GM23338 (cell line): ENCODE results near the gene NT5C2. TPM values are rescaled to one million over a fixed set of nuclear protein-coding genes. Genes with fewer than 3 reads are reported as not detected.
A peak's percentile ranks its signal among the peaks of the same experiment; 100 is the strongest.
"Not testable (repeated sequence)": the region's sequence is repeated elsewhere in the genome, so short reads cannot be mapped to it uniquely, and the experiment has no call there.

Experiments
- ATAC-seq: fragments of 200-7000 bp; cut with Tn5 transposase; 3 replicates; pipeline ENCODE4 v1.9.1; 2020
- DNase-seq: peaks from one replicate; pipeline ENCODE4 v3.0.0-alpha.2; 2015; ENCODE audit warnings: low spot score
- H2AFZ ChIP-seq: fragments of 200-600 bp; sonication (generic); 2 replicates; pipeline ENCODE4 v1.8.0; 2016; ENCODE audit warnings: antibody characterized with exemption, mild to moderate bottlenecking, moderate library complexity
- H3F3A ChIP-seq: fragments of 200-600 bp; sonication (generic); replicated peaks from 2 replicates; pipeline ENCODE4 v1.8.0; 2017; ENCODE audit warnings: antibody characterized with exemption, mixed run types, low read depth
- H3K27ac ChIP-seq: fragments of 200-600 bp; sonication (generic); 2 replicates; pipeline ENCODE4 v1.6.1; 2016; ENCODE audit warnings: low read depth
- H3K27me3 ChIP-seq: fragments of 200-600 bp; sonication (generic); 2 replicates; pipeline ENCODE4 v1.8.0; 2016; ENCODE audit warnings: mild to moderate bottlenecking, mixed run types, moderate library complexity; ENCODE audit not compliant: insufficient read depth
- H3K36me3 ChIP-seq: fragments of 200-600 bp; sonication (generic); 2 replicates; pipeline ENCODE4 v1.8.0; 2016; ENCODE audit warnings: mild to moderate bottlenecking; ENCODE audit not compliant: insufficient read depth
- H3K4me1 ChIP-seq: fragments of 200-600 bp; sonication (generic); 2 replicates; pipeline ENCODE4 v1.8.0; 2016; ENCODE audit warnings: mild to moderate bottlenecking, moderate library complexity; ENCODE audit not compliant: insufficient read depth
- H3K4me2 ChIP-seq: fragments of 200-600 bp; sonication (generic); 2 replicates; pipeline ENCODE4 v1.7.1; 2017; ENCODE audit warnings: mixed run types
- H3K4me3 ChIP-seq: fragments of 200-600 bp; sonication (generic); 2 replicates; pipeline ENCODE4 v1.6.1; 2016; ENCODE audit warnings: mixed run types
- H3K79me2 ChIP-seq: fragments of 200-600 bp; sonication (generic); replicated peaks from 2 replicates; pipeline ENCODE4 v1.8.0; 2017; ENCODE audit warnings: mild to moderate bottlenecking; ENCODE audit not compliant: insufficient read depth
- H3K9me2 ChIP-seq: fragments of 200-600 bp; sonication (generic); 2 replicates; pipeline ENCODE4 v1.8.0; 2017; ENCODE audit not compliant: insufficient read depth
- H4K20me1 ChIP-seq: fragments of 200-600 bp; sonication (generic); replicated peaks from 2 replicates; pipeline ENCODE4 v1.8.0; 2017; ENCODE audit warnings: mild to moderate bottlenecking; ENCODE audit not compliant: insufficient read depth
- H3K27ac Mint-ChIP-seq: 2 replicates; pipeline ENCODE4 v1.8.0; 2020; ENCODE audit warnings: inconsistent platforms, mild to moderate bottlenecking, moderate library complexity, mixed read lengths
- H3K27me3 Mint-ChIP-seq: 3 replicates; pipeline ENCODE4 v1.8.0; 2022; ENCODE audit warnings: low read depth, mild to moderate bottlenecking, moderate library complexity, mixed read lengths, inconsistent platforms; ENCODE audit not compliant: insufficient read depth, poor library complexity
- H3K36me3 Mint-ChIP-seq: 3 replicates; pipeline ENCODE4 v1.8.0; 2021; ENCODE audit warnings: low read depth, mild to moderate bottlenecking, inconsistent platforms, moderate library complexity, mixed read lengths
- H3K4me1 Mint-ChIP-seq: 3 replicates; pipeline ENCODE4 v1.8.0; 2020; ENCODE audit warnings: mild to moderate bottlenecking, inconsistent platforms, mixed read lengths
- H3K4me3 Mint-ChIP-seq: 3 replicates; pipeline ENCODE4 v1.8.0; 2021; ENCODE audit warnings: moderate library complexity, mild to moderate bottlenecking, inconsistent platforms, mixed read lengths
- H3K9me3 Mint-ChIP-seq: 3 replicates; pipeline ENCODE4 v1.8.0; 2020; ENCODE audit warnings: moderate library complexity, mild to moderate bottlenecking, inconsistent platforms, mixed read lengths
- EZH2 ChIP-seq: fragments of 200-600 bp; sonication (generic); IDR thresholded peaks from one replicate; pipeline ENCODE4 v1.8.0; 2017; ENCODE audit warnings: antibody characterized with exemption, mild to moderate bottlenecking, low read depth; ENCODE audit not compliant: unreplicated experiment
- JUNB ChIP-seq: IDR thresholded peaks from one replicate; pipeline ENCODE4 v1.6.1; 2016; ENCODE audit warnings: antibody characterized with exemption; ENCODE audit not compliant: unreplicated experiment
- NANOG ChIP-seq: IDR thresholded peaks from 2 replicates; pipeline ENCODE4 v1.6.1; 2016; ENCODE audit warnings: antibody characterized with exemption, borderline replicate concordance
- POLR2AphosphoS5 ChIP-seq: IDR thresholded peaks from 2 replicates; pipeline ENCODE4 v1.6.1; 2016; ENCODE audit warnings: antibody characterized with exemption, low read depth
- STAT1 ChIP-seq: IDR thresholded peaks from one replicate; pipeline ENCODE4 v1.6.1; 2016; ENCODE audit warnings: antibody characterized with exemption; ENCODE audit not compliant: unreplicated experiment
- ZNF114 ChIP-seq: fragments of 250-450 bp; sonication (Bioruptor Pico); IDR thresholded peaks from 2 replicates; pipeline ENCODE4 v1.5.0; 2020; ENCODE audit warnings: mild to moderate bottlenecking, moderate library complexity
- ZNF331 ChIP-seq: fragments of 250-450 bp; sonication (Bioruptor Pico); IDR thresholded peaks from 2 replicates; pipeline ENCODE4 v1.5.0; 2020; ENCODE audit warnings: low read depth, mild to moderate bottlenecking, moderate library complexity
- polyA plus RNA-seq: library from polyadenylated mRNA; unstranded; fragments of >200 nt; fragmentation: Nextera tagmentation; extraction: Ambion mirVana; gene quantifications from 2 replicates; pipeline ENCODE4 v1.2.1, GENCODE V29; 2016
- total RNA-seq: library from RNA; depleted of rRNA; stranded (reverse); fragments of >200 nt; shearing (Covaris generic); gene quantifications from 2 replicates; pipeline ENCODE4 v1.2.3, GENCODE V29; 2014
- TF ChIP-seq, protein P1 (sequence below), 2 experiments: fragments of 200-600 bp in 1 of 2; sonication (generic) in 1 of 2; conservative IDR thresholded peaks; 2 replicates each; pipeline versions ENCODE4 v1.5.1 to v1.6.1; 2016 to 2017; ENCODE audit warnings: antibody characterized with exemption in 2 of 2, low read depth in 2 of 2, mild to moderate bottlenecking in 2 of 2, moderate library complexity in 1 of 2
- TF ChIP-seq, protein P2 (sequence below): IDR thresholded peaks from 2 replicates; pipeline ENCODE4 v1.6.1; 2016; ENCODE audit warnings: antibody characterized with exemption
- TF ChIP-seq, protein P3 (sequence below): IDR thresholded peaks from one replicate; pipeline ENCODE4 v1.6.1; 2018; ENCODE audit warnings: antibody characterized with exemption; ENCODE audit not compliant: unreplicated experiment

The NT5C2 gene
- total and polyA plus RNA-seq, 2 experiments from 2014 or later = 33.9 to 85.4 TPM

DNA sequence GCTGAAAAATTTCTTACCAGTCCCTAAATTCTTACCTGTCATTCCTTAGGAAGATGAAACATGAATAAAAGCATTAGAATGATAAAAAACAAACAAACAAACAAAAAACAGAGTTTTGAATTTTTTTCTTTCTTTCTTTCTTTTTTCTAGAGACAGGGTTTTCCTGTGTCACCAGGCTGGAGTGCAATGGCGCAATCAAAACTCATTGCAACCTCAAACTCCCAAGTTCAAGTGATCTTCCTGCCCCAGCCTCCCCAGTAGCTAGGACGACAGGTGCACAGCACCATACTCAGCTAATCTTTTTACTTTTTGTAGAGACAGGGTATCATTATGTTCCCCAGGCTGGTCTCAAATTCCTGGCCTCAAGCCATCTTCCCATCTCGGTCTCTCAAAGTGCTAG lies 26.5 kb downstream of the NT5C2 start (continued):
- TF ChIP-seq, protein P1, sequence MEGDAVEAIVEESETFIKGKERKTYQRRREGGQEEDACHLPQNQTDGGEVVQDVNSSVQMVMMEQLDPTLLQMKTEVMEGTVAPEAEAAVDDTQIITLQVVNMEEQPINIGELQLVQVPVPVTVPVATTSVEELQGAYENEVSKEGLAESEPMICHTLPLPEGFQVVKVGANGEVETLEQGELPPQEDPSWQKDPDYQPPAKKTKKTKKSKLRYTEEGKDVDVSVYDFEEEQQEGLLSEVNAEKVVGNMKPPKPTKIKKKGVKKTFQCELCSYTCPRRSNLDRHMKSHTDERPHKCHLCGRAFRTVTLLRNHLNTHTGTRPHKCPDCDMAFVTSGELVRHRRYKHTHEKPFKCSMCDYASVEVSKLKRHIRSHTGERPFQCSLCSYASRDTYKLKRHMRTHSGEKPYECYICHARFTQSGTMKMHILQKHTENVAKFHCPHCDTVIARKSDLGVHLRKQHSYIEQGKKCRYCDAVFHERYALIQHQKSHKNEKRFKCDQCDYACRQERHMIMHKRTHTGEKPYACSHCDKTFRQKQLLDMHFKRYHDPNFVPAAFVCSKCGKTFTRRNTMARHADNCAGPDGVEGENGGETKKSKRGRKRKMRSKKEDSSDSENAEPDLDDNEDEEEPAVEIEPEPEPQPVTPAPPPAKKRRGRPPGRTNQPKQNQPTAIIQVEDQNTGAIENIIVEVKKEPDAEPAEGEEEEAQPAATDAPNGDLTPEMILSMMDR (conservative IDR thresholded peaks at IDR 0.05; ENCODE audit: low read depth in 2 of 2) = no peak

DNA sequence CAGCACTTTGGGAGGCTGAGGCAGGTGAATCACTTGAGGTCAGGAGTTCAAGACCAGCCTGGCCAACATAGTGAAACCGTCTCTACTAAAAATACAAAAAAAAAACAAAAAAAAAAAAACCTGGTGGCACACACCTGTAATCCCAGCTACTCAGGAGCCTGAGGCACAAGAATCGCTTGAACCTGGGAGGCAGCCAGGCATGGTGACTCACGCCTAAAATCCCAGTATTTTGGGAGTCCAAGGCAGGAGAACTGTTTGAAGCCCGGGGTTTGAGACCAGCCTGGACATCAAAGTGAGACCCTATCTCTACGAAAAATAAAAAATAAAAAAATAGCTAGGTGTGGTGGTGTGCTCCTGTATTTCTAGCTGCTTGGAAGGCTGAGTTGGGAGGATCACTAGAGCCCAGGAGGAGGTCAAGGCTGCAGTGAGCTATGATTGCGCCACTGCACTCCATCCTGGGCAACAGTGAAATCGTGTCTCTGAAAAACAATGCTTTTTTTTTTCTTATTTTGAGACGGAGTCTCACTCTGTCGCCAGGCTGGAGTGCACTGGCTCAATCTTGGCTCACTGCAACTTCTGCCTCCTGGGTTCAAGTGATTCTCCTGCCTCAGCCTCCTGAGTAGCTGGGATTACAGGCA lies 29.2 kb downstream of the NT5C2 start:
- H3K27ac Mint-ChIP-seq, H3K9me3 Mint-ChIP-seq, H3K27me3 ChIP-seq, H3K27ac ChIP-seq, H3F3A ChIP-seq, H3K4me3 Mint-ChIP-seq, H3K4me3 ChIP-seq, H3K4me1 ChIP-seq, H3K36me3 ChIP-seq, H3K9me2 ChIP-seq, H3K4me2 ChIP-seq, H3K27me3 Mint-ChIP-seq, H2AFZ ChIP-seq, H4K20me1 ChIP-seq, ATAC-seq, H3K4me1 Mint-ChIP-seq, DNase-seq: not testable (repeated sequence)
- peaks cover 46% of the 10 kb centered on the region for H3K79me2 ChIP-seq
- peaks cover 28% of the 10 kb centered on the region for H3K36me3 Mint-ChIP-seq

DNA sequence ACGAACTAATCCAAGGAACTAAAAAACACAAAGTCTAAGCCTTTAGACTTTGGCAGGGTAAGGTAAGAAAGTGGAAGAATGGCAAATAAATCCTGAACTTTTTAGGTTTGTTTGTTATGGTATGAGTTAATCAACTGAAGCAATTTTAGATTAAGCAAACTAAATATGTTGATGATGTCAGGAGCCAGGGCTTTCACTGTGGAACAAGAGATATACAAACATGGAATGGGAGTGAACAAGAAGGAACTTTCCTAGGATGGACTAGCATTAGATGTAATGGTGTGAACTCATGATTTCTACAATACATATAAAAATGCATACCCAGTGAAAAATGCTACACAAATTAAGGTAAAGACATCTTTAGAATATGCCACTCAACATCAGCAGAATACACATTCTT lies 35.8 kb downstream of the NT5C2 start:
- Histone ChIP-seq H3K4me1 (peaks cover 28% of the 10 kb centered on the region), H3K27me3 (no peaks in the 10 kb centered on the region), H4K20me1 (no peaks in the 10 kb centered on the region; the same call in 1 of the 2 replicates), H3K27ac (peak overlapping the region; percentile 52; the same call in 1 of the 2 replicates), H3K4me2 (no peak overlapping the region), H3K36me3 (peaks cover 3% of the 10 kb centered on the region; the same call in 1 of the 2 replicates), H3K79me2 (peaks cover 64% of the 10 kb centered on the region), H3F3A (no peaks in the 10 kb centered on the region), H2AFZ (no peak overlapping the region), H3K9me2 (no peaks in the 10 kb centered on the region), H3K4me3 (no peak overlapping the region)
- ATAC-seq (no peak), DNase-seq (no peak)
- no peaks in the 10 kb centered on the region for H3K9me3 Mint-ChIP-seq
- peaks cover 26% of the 10 kb centered on the region for H3K4me1 Mint-ChIP-seq
- TF ChIP-seq POLR2AphosphoS5 (no peak), ZNF114 (CRISPR knock-in tag) (no peak), EZH2 (no peak), STAT1 (no peak), JUNB (no peak), ZNF331 (CRISPR knock-in tag) (no peak), NANOG (no peak)
- TF ChIP-seq, protein P2, sequence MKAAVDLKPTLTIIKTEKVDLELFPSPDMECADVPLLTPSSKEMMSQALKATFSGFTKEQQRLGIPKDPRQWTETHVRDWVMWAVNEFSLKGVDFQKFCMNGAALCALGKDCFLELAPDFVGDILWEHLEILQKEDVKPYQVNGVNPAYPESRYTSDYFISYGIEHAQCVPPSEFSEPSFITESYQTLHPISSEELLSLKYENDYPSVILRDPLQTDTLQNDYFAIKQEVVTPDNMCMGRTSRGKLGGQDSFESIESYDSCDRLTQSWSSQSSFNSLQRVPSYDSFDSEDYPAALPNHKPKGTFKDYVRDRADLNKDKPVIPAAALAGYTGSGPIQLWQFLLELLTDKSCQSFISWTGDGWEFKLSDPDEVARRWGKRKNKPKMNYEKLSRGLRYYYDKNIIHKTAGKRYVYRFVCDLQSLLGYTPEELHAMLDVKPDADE = no peak
- TF ChIP-seq, protein P3, sequence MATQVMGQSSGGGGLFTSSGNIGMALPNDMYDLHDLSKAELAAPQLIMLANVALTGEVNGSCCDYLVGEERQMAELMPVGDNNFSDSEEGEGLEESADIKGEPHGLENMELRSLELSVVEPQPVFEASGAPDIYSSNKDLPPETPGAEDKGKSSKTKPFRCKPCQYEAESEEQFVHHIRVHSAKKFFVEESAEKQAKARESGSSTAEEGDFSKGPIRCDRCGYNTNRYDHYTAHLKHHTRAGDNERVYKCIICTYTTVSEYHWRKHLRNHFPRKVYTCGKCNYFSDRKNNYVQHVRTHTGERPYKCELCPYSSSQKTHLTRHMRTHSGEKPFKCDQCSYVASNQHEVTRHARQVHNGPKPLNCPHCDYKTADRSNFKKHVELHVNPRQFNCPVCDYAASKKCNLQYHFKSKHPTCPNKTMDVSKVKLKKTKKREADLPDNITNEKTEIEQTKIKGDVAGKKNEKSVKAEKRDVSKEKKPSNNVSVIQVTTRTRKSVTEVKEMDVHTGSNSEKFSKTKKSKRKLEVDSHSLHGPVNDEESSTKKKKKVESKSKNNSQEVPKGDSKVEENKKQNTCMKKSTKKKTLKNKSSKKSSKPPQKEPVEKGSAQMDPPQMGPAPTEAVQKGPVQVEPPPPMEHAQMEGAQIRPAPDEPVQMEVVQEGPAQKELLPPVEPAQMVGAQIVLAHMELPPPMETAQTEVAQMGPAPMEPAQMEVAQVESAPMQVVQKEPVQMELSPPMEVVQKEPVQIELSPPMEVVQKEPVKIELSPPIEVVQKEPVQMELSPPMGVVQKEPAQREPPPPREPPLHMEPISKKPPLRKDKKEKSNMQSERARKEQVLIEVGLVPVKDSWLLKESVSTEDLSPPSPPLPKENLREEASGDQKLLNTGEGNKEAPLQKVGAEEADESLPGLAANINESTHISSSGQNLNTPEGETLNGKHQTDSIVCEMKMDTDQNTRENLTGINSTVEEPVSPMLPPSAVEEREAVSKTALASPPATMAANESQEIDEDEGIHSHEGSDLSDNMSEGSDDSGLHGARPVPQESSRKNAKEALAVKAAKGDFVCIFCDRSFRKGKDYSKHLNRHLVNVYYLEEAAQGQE = no peak
- peaks cover 5% of the 10 kb centered on the region for H3K27me3 Mint-ChIP-seq
- no peak overlapping the region for H3K4me3 Mint-ChIP-seq
- no peaks in the 10 kb centered on the region; the same call in 2 of the 3 replicates for H3K36me3 Mint-ChIP-seq
- H3K27ac Mint-ChIP-seq = no peak overlapping the region
